Astrocyte (in vitro differentiated cells and primary cell): Measurements from ENCODE around the gene SLC35F1. TPM values are rescaled to one million over a fixed set of nuclear protein-coding genes. Genes with fewer than 3 reads are reported as not detected.

Experiments used
- DNase-seq: peaks from one replicate; pipeline ENCODE4 v3.0.0-alpha.2; 2010; ENCODE audit warnings: low read depth
- FAIRE-seq: peaks from 2 replicates; lab custom pipeline; 2011; peaks lifted over from hg19 to GRCh38; lab: Jason Lieb, UNC
- H2AFZ ChIP-seq: 2 replicates; pipeline ENCODE4 v1.6.0; 2012; ENCODE audit warnings: low read depth, low read length, inconsistent platforms
- H3K27ac ChIP-seq: 2 replicates; pipeline ENCODE4 v1.5.1; 2011; ENCODE audit warnings: low read depth, low read length, inconsistent platforms
- H3K27me3 ChIP-seq: 2 replicates; pipeline ENCODE4 v1.6.0; 2011; ENCODE audit warnings: low read length, inconsistent platforms; ENCODE audit not compliant: insufficient read depth
- H3K36me3 ChIP-seq: 2 replicates; pipeline ENCODE4 v1.5.1; 2011; ENCODE audit warnings: low read length, inconsistent platforms; ENCODE audit not compliant: insufficient read depth
- H3K4me1 ChIP-seq: 2 replicates; pipeline ENCODE4 v1.5.1; 2011; ENCODE audit warnings: low read length, inconsistent platforms; ENCODE audit not compliant: insufficient read depth
- H3K4me2 ChIP-seq: 2 replicates; pipeline ENCODE4 v1.6.0; 2012; ENCODE audit warnings: low read length, inconsistent platforms
- H3K4me3 ChIP-seq: 2 replicates; pipeline ENCODE4 v1.5.1; 2011; ENCODE audit warnings: low read depth, mild to moderate bottlenecking, low read length, inconsistent platforms; ENCODE audit not compliant: insufficient read depth
- H3K79me2 ChIP-seq: 2 replicates; pipeline ENCODE4 v1.6.0; 2012; ENCODE audit warnings: mild to moderate bottlenecking, low read length, inconsistent platforms; ENCODE audit not compliant: insufficient read depth
- H3K9ac ChIP-seq: 2 replicates; pipeline ENCODE4 v1.6.0; 2012; ENCODE audit warnings: mild to moderate bottlenecking, low read length, inconsistent platforms
- H3K9me3 ChIP-seq: 2 replicates; pipeline ENCODE4 v1.5.1; 2012; ENCODE audit warnings: low read depth, mild to moderate bottlenecking, low read length, inconsistent platforms; ENCODE audit not compliant: insufficient read depth
- H4K20me1 ChIP-seq: 2 replicates; pipeline ENCODE4 v1.6.0; 2012; ENCODE audit warnings: low read length, inconsistent platforms; ENCODE audit not compliant: insufficient read depth
- H3K27ac Mint-ChIP-seq: one replicate; pipeline ENCODE4 v1.8.0; 2021; ENCODE audit warnings: mild to moderate bottlenecking, mixed read lengths; ENCODE audit not compliant: unreplicated experiment
- H3K27me3 Mint-ChIP-seq: one replicate; pipeline ENCODE4 v1.8.0; 2021; ENCODE audit warnings: low read depth, mixed read lengths; ENCODE audit not compliant: unreplicated experiment
- H3K36me3 Mint-ChIP-seq: one replicate; pipeline ENCODE4 v1.8.0; 2021; ENCODE audit warnings: low read depth, mixed read lengths; ENCODE audit not compliant: unreplicated experiment
- H3K4me1 Mint-ChIP-seq: one replicate; pipeline ENCODE4 v1.8.0; 2021; ENCODE audit warnings: low read depth, mixed read lengths; ENCODE audit not compliant: unreplicated experiment
- H3K4me3 Mint-ChIP-seq: one replicate; pipeline ENCODE4 v1.8.0; 2021; ENCODE audit warnings: mild to moderate bottlenecking, moderate library complexity, mixed read lengths; ENCODE audit not compliant: unreplicated experiment
- H3K9me3 Mint-ChIP-seq: one replicate; pipeline ENCODE4 v1.8.0; 2021; ENCODE audit warnings: mild to moderate bottlenecking, mixed read lengths; ENCODE audit not compliant: unreplicated experiment
- EZH2 ChIP-seq: IDR thresholded peaks from 2 replicates; pipeline ENCODE4 v1.6.1; 2012; ENCODE audit warnings: mild to moderate bottlenecking, low read length, inconsistent platforms; ENCODE audit not compliant: insufficient read depth
- total RNA-seq: library from RNA; stranded (reverse); gene quantifications from 2 replicates; pipeline ENCODE4 v1.2.1, GENCODE V29; 2021
- TF ChIP-seq, protein P1 (sequence below): IDR thresholded peaks from 2 replicates; pipeline ENCODE4 v1.5.1; 2011; ENCODE audit warnings: low read depth, mild to moderate bottlenecking, inconsistent platforms, low read length, moderate library complexity; ENCODE audit not compliant: insufficient read depth

Gene SLC35F1
- total RNA-seq, 1 donor from 2014 or later, result 1.0 TPM

DNA sequence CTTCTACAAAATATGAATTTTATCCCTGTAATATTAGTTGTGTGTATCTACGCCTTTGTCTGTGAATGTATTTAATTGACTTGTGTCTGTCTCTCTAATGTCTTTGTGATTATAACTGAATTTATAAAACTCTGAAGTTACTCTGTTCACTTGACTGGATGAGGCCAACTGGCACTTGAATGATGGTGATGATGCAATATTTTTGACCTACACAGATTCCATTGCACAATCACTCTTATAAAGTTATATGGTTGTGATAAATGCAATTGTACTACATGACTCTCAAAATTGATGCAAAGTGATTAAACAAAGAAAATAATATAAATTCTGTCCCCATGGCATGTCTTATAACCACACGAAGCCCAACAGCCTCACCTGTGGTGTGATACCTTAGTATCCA is 353.8 kb downstream of the SLC35F1 start:
- H3K27ac Mint-ChIP-seq, result no peak overlapping the region
- no peak overlapping the region for H3K4me3 ChIP-seq
- FAIRE-seq, result no peak

DNA sequence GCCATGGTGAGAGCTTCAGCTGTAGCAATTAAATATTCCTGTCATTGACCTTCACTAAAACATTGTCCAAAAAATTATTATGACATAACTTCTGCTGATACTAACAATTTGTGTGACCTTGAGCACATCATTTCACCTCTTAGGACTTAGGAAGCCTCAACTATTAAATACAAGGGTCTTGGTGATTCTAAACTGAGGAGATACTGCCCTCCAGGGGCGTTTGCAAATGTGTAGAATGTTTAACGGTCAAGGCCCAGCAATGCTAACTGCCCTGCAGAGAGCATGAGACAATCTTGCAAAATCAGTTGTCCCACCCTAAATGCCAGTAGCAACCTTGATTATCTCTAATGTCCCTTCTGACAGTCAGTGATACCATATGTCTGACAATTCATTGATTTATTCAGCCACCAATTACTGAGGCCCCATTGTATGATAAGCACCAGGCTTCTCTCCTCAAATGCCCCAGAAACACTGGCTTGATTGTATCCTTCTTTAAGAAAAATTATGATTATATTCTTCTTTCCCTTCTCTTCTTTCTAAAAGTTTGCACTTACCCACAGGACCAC is 356.9 kb downstream of the SLC35F1 start:
- Histone ChIP-seq H3K79me2 (no peaks in the 10 kb centered on the region), H3K4me2 (no peak overlapping the region), H3K36me3 (no peaks in the 10 kb centered on the region), H4K20me1 (no peaks in the 10 kb centered on the region), H3K9me3 (no peaks in the 10 kb centered on the region), H3K4me1 (no peaks in the 10 kb centered on the region), H3K27ac (no peak overlapping the region), H3K9ac (no peak overlapping the region), H3K4me3 (no peak overlapping the region), H3K27me3 (no peaks in the 10 kb centered on the region), H2AFZ (no peak overlapping the region)
- Mint-ChIP-seq H3K4me1 (no peaks in the 10 kb centered on the region), H3K27me3 (no peaks in the 10 kb centered on the region), H3K4me3 (no peak overlapping the region), H3K9me3 (no peaks in the 10 kb centered on the region), H3K27ac (no peak overlapping the region), H3K36me3 (no peaks in the 10 kb centered on the region)
- peak; percentile 8 for DNase-seq
- no peak for FAIRE-seq
- TF ChIP-seq EZH2, result no peak
- TF ChIP-seq, protein P1, sequence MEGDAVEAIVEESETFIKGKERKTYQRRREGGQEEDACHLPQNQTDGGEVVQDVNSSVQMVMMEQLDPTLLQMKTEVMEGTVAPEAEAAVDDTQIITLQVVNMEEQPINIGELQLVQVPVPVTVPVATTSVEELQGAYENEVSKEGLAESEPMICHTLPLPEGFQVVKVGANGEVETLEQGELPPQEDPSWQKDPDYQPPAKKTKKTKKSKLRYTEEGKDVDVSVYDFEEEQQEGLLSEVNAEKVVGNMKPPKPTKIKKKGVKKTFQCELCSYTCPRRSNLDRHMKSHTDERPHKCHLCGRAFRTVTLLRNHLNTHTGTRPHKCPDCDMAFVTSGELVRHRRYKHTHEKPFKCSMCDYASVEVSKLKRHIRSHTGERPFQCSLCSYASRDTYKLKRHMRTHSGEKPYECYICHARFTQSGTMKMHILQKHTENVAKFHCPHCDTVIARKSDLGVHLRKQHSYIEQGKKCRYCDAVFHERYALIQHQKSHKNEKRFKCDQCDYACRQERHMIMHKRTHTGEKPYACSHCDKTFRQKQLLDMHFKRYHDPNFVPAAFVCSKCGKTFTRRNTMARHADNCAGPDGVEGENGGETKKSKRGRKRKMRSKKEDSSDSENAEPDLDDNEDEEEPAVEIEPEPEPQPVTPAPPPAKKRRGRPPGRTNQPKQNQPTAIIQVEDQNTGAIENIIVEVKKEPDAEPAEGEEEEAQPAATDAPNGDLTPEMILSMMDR, result peak; percentile 43

More for the DNA sequence above, 353.8 kb downstream of the SLC35F1 start:
- Mint-ChIP-seq H3K4me3 (no peak overlapping the region), H3K27me3 (no peaks in the 10 kb centered on the region), H3K4me1 (no peaks in the 10 kb centered on the region), H3K36me3 (no peaks in the 10 kb centered on the region), H3K9me3 (no peaks in the 10 kb centered on the region)
- no peak for DNase-seq
- Histone ChIP-seq H2AFZ (no peak overlapping the region), H3K9me3 (no peaks in the 10 kb centered on the region), H3K4me2 (no peak overlapping the region), H3K27me3 (no peaks in the 10 kb centered on the region), H3K27ac (no peak overlapping the region), H4K20me1 (no peaks in the 10 kb centered on the region), H3K4me1 (no peaks in the 10 kb centered on the region), H3K79me2 (no peaks in the 10 kb centered on the region), H3K9ac (no peak overlapping the region), H3K36me3 (no peaks in the 10 kb centered on the region)
- TF ChIP-seq, protein P1, result no peak
- TF ChIP-seq EZH2, result no peak

GRCh38 chr6:118269659-118270058 is 362.6 kb downstream of the SLC35F1 start:
- Histone ChIP-seq H3K4me2 (no peak overlapping the region), H3K9me3 (no peaks in the 10 kb centered on the region), H3K27me3 (no peaks in the 10 kb centered on the region), H3K4me3 (no peak overlapping the region), H4K20me1 (no peaks in the 10 kb centered on the region), H3K79me2 (no peaks in the 10 kb centered on the region), H3K9ac (no peak overlapping the region), H3K36me3 (no peaks in the 10 kb centered on the region), H3K4me1 (no peaks in the 10 kb centered on the region), H3K27ac (no peak overlapping the region), H2AFZ (no peak overlapping the region)
- Mint-ChIP-seq H3K27me3 (no peaks in the 10 kb centered on the region), H3K4me1 (no peaks in the 10 kb centered on the region), H3K36me3 (no peaks in the 10 kb centered on the region), H3K9me3 (no peaks in the 10 kb centered on the region), H3K27ac (no peak overlapping the region), H3K4me3 (no peak overlapping the region)
- no peak for FAIRE-seq
- no peak for TF ChIP-seq EZH2
- TF ChIP-seq, protein P1, result no peak
- DNase-seq, result no peak
